Loucy (cell line): ENCODE data around the gene RTL1.

ENCODE experiments used
- H2AFZ ChIP-seq: fragments of 200-600 bp; sonication (generic); 2 replicates; pipeline ENCODE4 v1.6.0; 2016; ENCODE audit warnings: antibody characterized with exemption, mild to moderate bottlenecking, low read length, moderate library complexity
- H3F3A ChIP-seq: fragments of 200-600 bp; 2 replicates; pipeline ENCODE4 v1.6.0; 2016; ENCODE audit warnings: antibody characterized with exemption, low read depth, mild to moderate bottlenecking
- H3K27me3 ChIP-seq: fragments of 200-600 bp; sonication (generic); 2 replicates; pipeline ENCODE4 v1.6.1; 2014; ENCODE audit warnings: low read length, mild to moderate bottlenecking; ENCODE audit not compliant: insufficient read depth, poor library complexity, severe bottlenecking
- H3K36me3 ChIP-seq: fragments of 200-600 bp; sonication (generic); 2 replicates; pipeline ENCODE4 v1.6.1; 2016; ENCODE audit warnings: low read length; ENCODE audit not compliant: insufficient read depth
- H3K4me1 ChIP-seq: fragments of 200-600 bp; sonication (generic); 2 replicates; pipeline ENCODE4 v1.5.1; 2014; ENCODE audit warnings: low read length, mild to moderate bottlenecking; ENCODE audit not compliant: insufficient read depth, poor library complexity, severe bottlenecking
- H3K4me2 ChIP-seq: fragments of 200-600 bp; sonication (generic); 2 replicates; pipeline ENCODE4 v1.6.0; 2014; ENCODE audit warnings: antibody characterized with exemption, low read length, low read depth, mild to moderate bottlenecking; ENCODE audit not compliant: poor library complexity, severe bottlenecking
- H3K4me3 ChIP-seq: fragments of 200-600 bp; sonication (generic); 2 replicates; pipeline ENCODE4 v1.5.1; 2014; ENCODE audit warnings: low read length, mild to moderate bottlenecking, mixed read lengths; ENCODE audit not compliant: poor library complexity, severe bottlenecking
- H3K79me2 ChIP-seq: fragments of 200-600 bp; sonication (generic); 2 replicates; pipeline ENCODE4 v1.6.1; 2014; ENCODE audit warnings: low read length; ENCODE audit not compliant: insufficient read depth
- H3K9ac ChIP-seq: fragments of 200-600 bp; sonication (generic); 2 replicates; pipeline ENCODE4 v1.6.0; 2014; ENCODE audit warnings: mild to moderate bottlenecking, low read depth, low read length, moderate library complexity; ENCODE audit not compliant: poor library complexity, severe bottlenecking
- H3K9me2 ChIP-seq: fragments of 200-600 bp; sonication (generic); replicated peaks from 2 replicates; pipeline ENCODE4 v1.6.1; 2016; ENCODE audit warnings: low read depth, low read length, mixed read lengths
- H3K9me3 ChIP-seq: fragments of 200-600 bp; sonication (generic); 2 replicates; pipeline ENCODE4 v1.6.1; 2014; ENCODE audit warnings: mild to moderate bottlenecking, antibody characterized with exemption, low read length, low read depth; ENCODE audit not compliant: insufficient read depth
- H4K20me1 ChIP-seq: fragments of 200-600 bp; sonication (generic); 2 replicates; pipeline ENCODE4 v1.6.0; 2014; ENCODE audit warnings: antibody characterized with exemption, low read length, mild to moderate bottlenecking; ENCODE audit not compliant: insufficient read depth, poor library complexity, severe bottlenecking
- CTCF ChIP-seq: fragments of 200-600 bp; sonication (generic); conservative IDR thresholded peaks from 2 replicates; pipeline ENCODE4 v1.5.1; 2014; ENCODE audit warnings: mild to moderate bottlenecking, antibody characterized with exemption, low read length
- EZH2phosphoT487 ChIP-seq: fragments of 200-600 bp; IDR thresholded peaks from 2 replicates; pipeline ENCODE4 v1.6.1; 2018; ENCODE audit warnings: antibody characterized with exemption, mild to moderate bottlenecking, moderate library complexity, borderline replicate concordance

Gene RTL1

DNA sequence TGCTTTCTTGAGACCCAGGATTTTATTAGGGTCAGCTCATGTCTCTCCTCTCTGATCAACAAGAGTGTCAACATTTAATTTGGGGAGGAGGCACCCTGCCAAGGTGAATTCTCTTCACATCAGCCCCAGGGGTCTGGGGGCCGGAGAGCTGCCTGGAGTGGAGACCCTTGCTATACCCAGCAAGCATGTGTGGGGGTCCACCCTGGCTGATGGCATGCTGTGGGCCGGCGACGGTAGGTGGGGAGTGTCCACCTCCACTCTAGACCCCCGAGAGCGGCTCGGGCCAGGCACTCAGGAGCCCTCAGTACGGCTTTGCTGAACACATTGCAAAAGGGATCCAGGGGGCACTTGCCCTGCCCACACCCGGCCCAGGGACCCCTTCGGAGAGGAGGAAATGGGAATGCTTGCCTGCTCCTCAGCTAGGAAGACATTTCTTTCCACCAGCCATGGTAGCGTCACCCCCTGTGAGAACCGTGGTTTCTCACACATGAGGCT is 67.2 kb downstream of the RTL1 start:
- no peaks in the 10 kb centered on the region for H4K20me1 ChIP-seq
- no peaks in the 10 kb centered on the region for H3K9me2 ChIP-seq
- H3K9me3 ChIP-seq, result no peaks in the 10 kb centered on the region
- no peak overlapping the region for H3K9ac ChIP-seq
- no peaks in the 10 kb centered on the region for H3K36me3 ChIP-seq
- H3K4me3 ChIP-seq, result no peak overlapping the region
- no peaks in the 10 kb centered on the region for H3K4me1 ChIP-seq
- no peaks in the 10 kb centered on the region for H3F3A ChIP-seq
- H3K79me2 ChIP-seq, result no peaks in the 10 kb centered on the region
- no peak overlapping the region for H2AFZ ChIP-seq
- TF ChIP-seq CTCF (no peak), EZH2phosphoT487 (no peak)
- no peaks in the 10 kb centered on the region for H3K27me3 ChIP-seq
- no peak overlapping the region for H3K4me2 ChIP-seq

GRCh38 chr14:100835548-100836310 is 67.8 kb downstream of the RTL1 start:
- H3F3A ChIP-seq, result no peaks in the 10 kb centered on the region
- no peaks in the 10 kb centered on the region for H3K36me3 ChIP-seq
- H4K20me1 ChIP-seq, result no peaks in the 10 kb centered on the region
- H3K79me2 ChIP-seq, result no peaks in the 10 kb centered on the region
- no peak overlapping the region for H3K4me3 ChIP-seq
- no peak overlapping the region for H3K9ac ChIP-seq
- no peaks in the 10 kb centered on the region for H3K4me1 ChIP-seq
- H3K27me3 ChIP-seq, result no peaks in the 10 kb centered on the region
- H2AFZ ChIP-seq, result no peak overlapping the region
- no peaks in the 10 kb centered on the region for H3K9me3 ChIP-seq
- TF ChIP-seq CTCF, result no peak
- TF ChIP-seq EZH2phosphoT487, result no peak
- no peaks in the 10 kb centered on the region for H3K9me2 ChIP-seq
- no peak overlapping the region for H3K4me2 ChIP-seq

DNA sequence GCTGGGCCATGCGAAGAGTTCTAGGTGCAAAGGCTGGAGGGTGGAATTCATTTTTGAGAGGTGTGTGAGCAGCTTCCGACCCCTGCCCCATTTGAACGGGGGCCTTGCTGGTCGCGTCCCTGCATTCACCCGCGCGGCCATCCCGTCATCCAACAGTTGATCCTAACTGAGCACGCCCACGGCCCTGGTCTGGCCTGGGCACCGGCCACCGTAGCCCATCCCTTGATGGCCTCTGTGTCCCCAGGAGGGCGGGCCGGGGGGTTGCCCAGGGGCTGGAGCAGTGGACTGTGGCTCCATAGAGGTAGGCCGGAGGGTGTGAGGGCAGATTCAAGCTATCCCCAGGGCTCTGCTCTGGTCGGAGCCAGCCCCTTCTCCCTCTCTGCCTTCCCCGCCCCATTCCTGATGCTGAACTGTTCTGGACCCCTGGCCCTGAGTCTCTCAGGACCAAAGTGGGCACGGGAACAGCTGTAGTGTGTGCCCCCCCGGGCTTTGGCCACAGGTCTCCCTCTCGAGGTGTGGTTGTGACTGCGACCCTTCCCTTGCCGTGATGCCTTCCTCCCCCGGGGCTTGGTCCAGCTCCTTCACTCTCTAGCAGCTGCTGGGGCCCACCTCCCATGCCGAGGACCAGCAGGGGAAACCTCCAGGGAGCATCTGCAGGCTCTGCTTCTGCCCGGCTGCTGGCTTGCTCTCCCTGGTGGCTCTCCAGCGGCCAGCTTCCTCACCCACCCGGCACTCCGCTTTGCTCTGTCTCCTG is 68.6 kb downstream of the RTL1 start:
- Histone ChIP-seq H3K4me1 (no peaks in the 10 kb centered on the region), H3K9me3 (no peaks in the 10 kb centered on the region), H3K9ac (no peak overlapping the region), H3K36me3 (no peaks in the 10 kb centered on the region), H3K79me2 (no peaks in the 10 kb centered on the region), H3F3A (no peaks in the 10 kb centered on the region), H3K4me3 (no peak overlapping the region), H3K27me3 (no peaks in the 10 kb centered on the region), H4K20me1 (no peaks in the 10 kb centered on the region), H3K4me2 (no peak overlapping the region), H3K9me2 (no peaks in the 10 kb centered on the region), H2AFZ (no peak overlapping the region)
- TF ChIP-seq EZH2phosphoT487, result no peak
- TF ChIP-seq CTCF, result no peak
